Measurements from ENCODE around the gene PFKP.

PFKP gene
- total RNA-seq: 64.2 to 175 (median 111) reads per million in 18 experiments

DNA sequence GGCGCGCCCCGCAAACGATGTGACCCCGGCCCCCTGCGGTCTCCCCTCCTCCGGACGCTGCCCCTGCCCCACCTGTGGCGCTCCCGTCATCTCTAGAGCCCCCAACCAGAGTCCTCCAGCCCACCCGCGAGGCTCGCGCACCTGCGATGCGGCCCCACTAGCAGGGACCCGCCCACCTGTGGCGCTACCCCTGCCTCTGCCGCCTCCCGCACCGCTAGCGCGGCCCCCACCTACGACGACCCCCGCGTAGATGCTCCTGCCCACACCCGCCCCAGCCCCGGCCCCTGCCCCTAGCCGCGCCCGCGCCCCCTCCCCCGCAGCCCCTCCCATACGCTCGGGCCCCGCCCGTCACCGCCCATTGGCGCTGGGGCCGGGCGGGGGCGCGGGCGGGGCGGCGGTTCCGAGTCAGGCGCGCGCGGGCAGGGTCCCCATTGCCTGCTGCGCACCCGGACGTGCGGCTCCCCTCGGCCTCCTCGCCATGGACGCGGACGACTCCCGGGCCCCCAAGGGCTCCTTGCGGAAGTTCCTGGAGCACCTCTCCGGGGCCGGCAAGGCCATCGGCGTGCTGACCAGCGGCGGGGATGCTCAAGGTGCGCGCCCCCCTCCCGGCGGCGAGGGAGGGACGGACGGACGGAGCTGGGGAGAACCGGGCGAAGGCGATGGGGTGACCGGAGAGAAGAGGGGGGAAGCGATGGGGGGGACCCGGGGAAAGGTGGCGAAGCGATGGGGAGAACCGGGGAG, at the start of gene PFKP:
TSS of gene PFKP (plus strand) at position 431 of the 741 bp plus-strand sequence. CDS start at position 479, 48 bp downstream.
- DNase-seq: peak; percentile 15 to 41

DNA sequence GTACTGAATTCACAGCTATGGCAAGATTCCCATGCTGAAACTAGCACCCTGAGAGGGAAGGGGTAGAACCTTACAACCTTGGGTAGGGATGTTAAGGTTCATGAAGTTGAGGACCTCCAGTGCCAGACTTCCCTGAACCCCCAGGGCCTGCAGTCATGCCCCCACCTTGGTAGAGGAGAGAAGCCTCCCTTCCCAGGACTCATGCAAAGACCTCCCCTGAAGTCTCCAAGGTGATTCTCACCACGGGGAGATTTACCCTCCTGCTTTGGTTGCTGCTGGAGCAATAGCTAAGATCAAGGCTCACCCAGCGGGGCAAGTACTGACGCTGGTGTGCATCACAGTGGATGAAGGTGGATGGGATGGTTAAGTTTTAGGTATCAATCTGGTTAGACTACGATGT, 49.1 kb upstream of the PFKP start:
- DNase-seq: no peak

DNA sequence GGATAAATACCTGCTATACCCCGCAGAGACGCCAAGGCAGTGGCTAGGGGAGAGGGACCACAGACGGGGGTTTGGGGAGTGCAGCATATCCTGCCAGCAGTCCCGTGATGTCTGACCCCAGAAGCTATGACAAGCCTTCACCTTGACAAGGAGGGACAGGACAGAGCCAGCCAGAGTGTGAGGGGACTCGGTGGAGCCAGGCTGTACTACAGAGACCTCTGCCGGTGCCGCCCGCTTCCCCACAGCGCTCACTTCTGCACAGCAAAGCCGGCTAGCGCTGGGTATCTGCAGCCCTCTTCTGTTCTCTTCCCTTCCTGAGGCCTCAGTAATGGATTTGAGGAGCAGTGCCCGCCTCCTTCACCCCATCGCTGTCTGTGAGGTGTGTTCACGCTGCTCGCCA, 47.0 kb upstream of the PFKP start:
- DNase-seq: no peak

DNA sequence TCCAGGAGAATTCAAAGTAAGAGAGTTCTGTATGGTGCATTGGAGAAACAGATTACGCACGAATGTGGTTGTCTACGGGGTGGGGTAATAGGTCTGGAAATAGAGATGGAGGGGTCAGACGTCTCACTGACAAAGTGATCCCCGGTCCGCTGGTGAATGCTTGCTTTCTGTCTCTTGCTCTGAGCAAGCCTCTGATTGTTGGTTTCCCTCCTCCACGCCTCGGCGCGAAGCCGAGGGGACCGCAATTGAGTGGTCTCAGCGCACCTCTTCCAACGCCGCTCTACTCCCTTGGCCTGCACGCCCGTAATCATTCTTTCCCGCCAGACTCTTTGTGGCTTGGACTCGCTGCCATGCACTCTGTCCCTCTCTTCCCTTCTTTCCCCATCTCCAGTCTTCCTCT, 46.5 kb upstream of the PFKP start:
- no peak for DNase-seq

DNA sequence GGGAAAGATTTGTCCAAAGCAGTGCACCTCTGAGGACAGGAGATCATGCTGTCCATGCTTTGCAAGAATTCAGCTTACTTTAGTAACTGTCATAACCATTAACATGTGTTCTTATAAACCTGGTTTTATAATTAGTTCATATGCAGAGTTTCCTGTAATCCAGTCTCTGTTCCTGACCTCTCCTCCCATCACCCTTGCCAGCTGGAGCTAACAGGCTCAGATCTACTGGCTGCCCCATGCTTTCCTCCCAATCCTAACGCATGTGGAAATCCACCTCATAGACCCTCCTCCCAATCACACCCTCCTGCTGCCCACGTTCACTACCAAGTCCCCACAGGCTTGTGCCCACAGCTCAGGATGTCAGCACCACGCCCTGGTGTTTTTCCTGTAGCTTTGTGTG, 45.3 kb upstream of the PFKP start:
- no peak for DNase-seq

DNA sequence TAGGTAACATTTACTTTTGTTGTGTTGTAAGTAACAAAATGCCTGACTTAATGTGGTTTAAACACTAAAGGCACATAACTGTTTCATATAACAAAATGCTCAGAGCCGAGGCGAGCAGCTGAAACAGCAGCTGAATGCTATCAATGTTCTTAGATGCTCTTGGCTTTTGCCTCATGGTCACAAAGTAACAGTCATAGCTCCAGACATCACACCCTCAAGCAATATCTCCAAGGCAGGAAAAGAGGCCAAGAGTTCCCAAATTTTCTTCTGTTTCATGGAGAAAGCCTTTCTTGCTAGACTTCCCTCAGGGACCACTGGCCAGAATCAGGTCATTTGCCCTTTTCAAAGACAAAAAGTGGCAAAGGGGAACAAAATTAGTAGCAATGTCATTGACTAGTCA, 43.5 kb upstream of the PFKP start:
- no peak for DNase-seq

DNA sequence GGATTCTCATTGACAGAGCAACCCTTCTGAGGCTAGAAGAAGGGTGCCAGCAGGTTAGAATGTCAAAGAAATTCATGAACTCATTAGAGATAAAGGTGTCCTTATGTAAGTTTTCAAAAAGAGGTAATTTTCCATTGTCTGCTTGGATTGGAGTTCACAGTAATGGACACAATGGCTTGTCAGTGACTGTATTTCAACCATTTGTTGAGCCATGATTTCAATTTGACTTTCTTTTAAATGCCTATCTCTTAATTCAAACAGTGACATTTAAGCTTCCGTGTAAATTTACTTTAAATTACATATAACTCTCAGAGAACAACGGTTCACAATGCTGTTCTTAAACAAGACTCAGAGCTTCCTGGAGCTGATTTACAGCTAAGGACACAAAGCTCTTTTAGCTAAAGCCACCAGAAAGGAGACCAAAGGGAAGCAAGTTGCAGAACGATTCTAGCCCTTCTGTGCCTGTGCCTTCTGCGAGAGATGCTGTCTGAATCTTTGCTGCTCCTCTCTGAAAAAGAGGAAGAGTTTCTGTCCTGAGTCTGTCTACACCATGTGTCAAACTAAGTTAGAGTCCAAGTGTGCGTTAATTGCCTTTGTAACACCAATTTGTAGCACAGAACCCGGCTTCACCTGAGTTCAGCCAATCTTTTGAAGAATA, 42.2 kb upstream of the PFKP start:
- DNase-seq: no peak

DNA sequence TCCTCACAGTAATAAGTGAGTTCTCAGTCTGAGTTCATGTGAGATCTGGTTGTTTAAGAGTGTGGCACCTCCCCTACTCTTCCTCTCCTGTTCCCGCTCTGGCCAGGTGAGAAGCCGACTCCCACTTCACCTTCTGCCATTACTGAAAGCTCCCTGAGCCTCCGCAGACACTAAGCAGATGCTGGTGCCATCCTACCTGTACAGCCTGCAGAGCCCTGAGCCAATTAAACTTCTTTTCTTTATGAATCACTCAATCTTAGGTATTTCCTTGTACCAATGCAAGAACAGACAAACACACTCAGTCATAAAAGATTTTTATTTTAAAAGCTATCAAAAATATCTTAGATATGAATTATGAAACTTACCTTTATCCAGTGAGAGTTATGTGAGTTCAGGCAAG, 39.5 kb upstream of the PFKP start:
- no peak for DNase-seq

DNA sequence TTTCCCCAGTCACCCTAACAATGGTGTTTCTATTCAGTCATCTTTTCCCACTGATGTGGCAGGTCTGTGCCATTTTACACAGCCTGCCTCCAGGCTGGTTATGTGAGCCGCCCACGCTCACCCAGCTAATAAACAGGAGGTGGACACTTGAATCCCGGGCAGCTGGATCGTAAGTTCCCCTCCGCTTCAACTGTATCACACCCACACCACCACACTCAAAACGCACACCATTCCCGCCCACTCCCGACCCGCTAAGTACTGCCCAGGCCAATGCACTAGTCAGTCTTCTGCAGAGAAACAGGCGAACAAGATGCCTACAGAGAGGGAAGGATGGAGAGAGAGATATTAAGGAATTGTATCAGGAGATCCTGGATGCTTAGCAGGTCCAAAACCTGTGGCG, 38.9 kb upstream of the PFKP start:
- DNase-seq: peak in 1 of 2 donors; percentile 55

DNA sequence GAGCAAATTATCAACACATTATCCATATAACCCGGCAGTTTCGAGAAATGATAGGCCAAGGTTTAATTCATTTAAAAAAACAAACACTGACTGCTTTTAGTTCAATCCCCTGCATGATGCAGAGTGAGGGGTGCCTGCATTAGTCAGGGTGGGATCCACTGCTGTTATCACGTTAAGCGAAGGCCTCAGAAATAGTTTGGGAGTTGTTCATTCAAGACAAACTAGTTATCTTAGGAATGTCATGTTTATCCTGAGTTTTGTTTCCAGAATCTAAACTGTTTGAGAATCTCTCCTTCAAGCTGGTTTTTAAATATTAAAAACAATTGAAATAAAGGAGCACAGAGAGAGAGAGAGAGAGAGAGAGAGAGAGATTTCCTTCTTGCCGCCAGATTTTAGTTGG, 36.6 kb upstream of the PFKP start:
- DNase-seq: no peak

DNA sequence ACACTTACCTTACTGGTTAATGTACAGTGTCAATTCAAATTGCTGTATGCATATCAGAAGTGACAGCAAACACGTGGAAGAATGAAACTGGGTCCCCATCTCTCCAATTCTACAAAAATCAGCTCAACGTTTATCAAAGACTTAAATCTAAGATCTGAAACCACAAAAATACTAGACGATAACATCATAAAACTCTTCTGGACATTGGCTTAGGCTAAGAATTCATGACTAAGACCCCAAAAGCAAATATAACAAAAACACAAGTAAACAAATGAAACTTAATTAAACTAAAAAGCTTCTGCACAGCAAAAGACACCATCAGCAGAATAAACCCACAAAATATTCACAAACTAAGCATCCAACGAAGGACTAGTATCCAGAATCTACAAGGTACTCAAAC, 35.9 kb upstream of the PFKP start:
- DNase-seq: no peak

DNA sequence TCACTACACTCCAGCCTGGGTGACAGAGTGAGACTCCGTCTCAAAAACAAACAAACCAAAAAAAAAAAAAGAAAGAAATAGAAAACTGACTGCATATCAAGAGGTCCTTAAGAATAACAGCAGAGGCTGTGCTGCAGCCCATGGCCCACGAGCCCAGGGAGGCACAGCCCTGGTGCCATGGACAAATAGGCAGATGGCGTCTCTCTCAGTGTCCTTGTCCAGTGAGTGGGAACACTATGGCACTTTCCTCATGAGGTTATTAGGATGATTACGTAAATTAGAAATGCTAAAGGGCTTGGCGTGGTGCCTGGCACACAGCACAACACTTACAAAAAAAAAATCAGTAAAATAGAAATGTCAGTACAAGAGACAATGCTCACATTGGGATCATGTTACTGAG, 33.4 kb upstream of the PFKP start:
- peak; percentile 6 to 16 for DNase-seq

DNA sequence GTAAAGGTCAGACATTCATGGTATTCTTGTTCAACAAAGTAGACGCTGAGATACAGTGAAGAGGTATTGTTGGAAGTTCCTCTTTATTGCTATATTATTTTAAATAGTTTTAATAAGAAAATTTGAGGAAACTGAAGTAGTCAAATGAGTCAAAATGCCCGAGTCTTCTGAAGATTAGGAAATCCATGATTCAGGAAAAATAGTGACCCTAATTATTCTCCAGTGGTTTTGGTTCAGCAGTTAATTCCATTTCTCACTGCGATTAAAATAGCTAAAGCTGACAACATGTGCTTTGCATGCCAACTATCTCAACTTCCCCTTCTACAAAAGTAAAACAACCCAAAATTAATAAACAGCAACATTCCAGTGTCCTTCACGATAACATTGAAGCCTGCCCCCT, 32.7 kb upstream of the PFKP start:
- DNase-seq: peak; percentile 63 to 75

DNA sequence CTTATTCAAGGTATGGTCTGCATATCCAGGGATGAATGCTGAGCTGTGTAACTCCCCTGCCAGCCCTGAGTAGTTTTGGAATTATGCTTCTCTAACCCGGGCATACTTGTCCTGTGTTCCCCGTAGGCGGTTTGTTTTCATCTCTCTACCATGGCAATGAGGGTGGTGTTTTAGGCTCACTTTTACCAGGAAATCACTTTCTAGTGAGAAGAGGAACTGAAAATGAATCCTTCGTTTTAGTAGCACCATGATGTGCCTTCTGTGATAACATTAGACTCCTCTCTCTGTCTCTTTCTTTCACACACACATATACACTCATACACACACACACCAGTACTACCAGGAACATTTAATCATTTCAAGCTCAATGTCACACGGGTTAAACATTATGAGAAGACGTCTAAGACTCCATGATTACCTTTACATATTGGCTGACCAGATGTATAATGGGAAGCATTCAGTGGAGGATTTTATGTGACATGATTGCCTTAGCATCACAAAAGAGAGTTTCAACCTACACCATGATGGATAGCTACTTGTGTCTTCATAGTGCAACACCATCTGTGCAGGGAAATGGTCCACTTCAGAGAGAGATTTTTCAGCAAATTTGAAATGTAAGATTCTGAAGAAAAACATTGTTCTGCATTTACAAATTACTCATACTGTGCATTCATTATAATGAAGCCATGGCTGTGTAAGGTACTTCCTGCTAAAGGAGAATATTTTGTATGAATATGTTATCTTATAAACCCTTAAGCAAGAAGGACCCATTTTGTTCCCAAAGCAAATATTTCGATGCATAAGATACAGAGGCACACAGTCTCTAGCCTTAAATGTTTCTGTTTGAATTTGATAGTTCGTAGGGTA, 31.0 kb upstream of the PFKP start:
- DNase-seq: peak; percentile 85 to 87

DNA sequence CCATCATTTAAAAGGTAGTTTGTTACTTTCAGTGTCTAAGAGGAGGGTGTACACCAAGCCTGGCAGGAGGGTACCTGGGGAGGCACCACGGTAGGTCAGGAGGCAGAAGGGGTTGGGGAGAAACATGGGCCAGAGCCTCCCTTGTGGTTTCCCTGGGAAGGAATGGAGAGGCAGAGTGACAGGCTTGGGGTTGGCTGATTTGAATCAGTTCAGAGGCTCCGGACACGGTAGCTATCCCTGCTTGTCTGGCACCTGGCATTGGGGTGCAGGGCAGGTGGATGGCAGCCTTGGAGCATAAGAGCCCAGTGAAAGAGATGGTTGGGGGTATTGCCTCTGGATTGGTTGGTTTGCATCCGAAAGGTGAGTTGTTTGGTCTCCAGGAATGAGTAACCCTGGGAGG, 30.2 kb upstream of the PFKP start:
- no peak for DNase-seq

DNA sequence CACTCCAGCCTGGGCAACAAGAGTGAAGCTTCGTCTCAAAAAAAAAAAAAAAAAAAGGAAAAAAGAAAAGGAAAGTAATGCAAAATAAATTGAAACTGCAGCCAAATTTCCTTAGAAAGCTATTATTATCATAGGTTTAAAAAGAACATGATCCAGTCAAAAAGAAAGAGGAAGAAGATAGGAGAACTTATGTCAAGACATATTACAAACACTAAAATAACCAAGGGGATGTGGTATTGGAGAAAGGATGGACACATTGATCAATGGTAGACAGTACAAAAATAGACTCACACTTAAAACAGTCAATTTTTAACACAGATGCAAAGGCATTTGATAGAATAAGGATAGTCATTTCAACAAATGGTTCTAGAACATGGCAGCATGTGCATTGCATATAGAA, 27.3 kb upstream of the PFKP start:
- DNase-seq: peak in 1 of 2 donors; percentile 73

DNA sequence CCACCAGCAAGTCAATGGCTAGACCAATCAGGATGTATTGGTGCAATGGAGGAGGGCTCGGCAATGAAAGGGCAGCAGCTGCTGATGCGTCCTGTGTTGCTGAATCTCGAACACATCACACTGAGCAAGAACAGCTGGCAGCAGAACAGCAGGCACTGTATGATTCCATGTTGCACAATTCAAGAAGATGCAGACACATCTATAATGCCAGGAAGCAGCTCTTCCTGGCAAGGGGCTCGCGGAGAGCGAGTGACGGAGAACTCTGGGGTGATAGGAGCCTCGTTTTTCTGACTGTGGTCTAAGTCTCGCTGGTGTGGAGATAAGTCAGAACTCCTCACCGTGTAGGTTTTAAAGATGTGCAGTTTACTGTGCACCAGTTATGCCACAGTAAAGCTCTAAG, 24.8 kb upstream of the PFKP start:
- no peak for DNase-seq

DNA sequence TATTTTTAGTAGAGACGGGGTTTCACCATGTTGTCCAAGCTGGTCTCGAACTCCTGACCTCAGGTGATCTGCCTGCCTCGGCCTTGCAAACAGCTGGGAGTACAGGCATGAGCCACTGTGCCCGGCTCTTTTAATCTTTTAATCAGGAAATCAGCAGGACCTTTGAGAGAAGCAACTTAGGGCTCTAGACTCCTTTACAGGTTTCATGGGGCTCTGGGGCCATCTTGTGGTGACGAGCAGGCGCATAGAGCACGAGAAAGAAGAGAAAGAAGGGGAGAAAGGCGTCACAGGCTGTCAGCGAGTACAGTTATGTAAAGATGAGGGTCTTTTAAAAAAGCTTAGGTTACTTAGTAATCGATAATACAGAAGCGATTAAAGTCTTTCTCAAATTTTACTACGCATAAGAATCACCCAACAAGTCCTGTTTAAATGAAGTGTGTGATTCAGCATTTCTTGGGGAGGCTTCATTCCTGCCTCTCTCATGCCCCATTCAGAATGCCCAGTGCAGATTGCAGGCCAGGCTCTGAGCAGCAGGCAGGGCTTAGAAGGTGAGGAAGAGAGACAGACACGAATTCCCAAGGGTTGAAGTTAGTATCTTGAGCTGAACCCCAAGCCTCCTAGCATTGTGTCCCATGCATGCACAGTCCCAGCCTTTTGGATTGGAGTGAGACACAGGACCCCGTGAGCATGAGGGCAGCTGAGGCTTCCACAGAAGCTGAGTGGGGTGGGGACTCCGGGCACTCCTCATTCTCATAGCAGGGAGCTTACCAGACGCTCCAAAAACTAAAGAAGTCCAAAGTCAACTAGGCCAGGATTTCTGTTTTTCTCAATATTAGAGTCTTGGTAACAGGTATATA, 23.6 kb upstream of the PFKP start:
- DNase-seq: peak; percentile 76 to 79

DNA sequence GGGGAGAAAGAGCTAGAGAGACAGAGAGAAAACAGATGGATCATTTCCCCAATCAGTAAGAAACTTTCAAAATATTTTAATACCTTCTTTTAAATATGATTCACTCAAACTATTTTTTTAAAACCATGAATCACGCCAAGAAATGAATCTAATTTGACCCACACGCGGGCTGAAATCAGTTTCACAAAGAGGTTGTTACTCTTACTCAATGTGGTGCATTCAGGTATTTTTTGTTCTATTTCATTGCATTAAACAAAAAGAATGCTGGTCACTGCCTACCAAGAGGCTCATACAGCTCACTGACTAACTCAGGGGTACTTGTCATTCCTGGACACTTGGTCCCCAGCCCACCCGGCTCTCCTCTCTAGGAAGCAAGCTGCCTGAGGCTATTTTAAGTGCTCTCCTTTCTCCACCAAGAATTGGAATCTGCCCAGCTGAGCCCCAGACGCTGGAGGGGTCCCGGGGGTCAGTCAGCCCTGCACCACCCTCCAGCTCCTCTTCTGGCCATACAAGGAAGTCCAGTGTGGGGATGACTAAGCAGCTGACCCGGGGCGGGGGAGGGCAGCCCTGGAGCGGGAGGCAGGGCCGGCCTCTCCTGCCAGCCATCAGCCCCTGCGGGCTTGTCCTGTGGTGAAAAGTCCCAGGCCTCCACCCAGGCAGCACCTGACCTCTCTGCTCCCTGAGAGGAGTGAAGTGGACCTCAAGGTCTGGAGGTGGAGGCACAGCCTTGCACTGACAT, 21.7 kb upstream of the PFKP start:
- DNase-seq: peak; percentile 39 to 71

DNA sequence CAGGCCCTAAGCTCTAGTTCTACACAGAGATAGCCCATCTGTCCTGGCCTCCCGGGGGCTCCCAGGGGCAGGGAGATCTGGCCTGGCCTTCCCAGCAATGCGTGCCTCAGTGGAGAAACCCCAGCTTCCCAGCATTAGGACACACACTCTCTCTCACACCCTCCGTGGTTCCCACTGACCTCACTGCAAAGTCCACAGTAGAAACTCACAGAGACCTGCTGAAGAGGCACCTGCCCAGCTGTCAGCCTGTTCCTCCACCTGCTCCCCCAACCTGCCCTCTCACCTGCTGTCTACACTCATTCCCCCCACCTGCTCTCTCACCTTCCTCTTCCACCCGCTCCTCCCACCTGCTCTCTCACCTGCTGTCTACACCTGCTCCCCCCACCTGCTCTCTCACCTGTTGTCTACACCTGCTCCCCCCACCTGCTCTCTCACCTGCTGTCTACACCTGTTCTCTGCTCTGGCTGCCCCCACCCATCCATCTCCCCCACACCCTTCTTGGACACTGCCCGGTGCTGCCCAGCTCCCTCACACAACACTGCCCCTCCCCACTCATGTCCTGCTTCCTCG, 21.1 kb upstream of the PFKP start:
- DNase-seq: no peak

DNA sequence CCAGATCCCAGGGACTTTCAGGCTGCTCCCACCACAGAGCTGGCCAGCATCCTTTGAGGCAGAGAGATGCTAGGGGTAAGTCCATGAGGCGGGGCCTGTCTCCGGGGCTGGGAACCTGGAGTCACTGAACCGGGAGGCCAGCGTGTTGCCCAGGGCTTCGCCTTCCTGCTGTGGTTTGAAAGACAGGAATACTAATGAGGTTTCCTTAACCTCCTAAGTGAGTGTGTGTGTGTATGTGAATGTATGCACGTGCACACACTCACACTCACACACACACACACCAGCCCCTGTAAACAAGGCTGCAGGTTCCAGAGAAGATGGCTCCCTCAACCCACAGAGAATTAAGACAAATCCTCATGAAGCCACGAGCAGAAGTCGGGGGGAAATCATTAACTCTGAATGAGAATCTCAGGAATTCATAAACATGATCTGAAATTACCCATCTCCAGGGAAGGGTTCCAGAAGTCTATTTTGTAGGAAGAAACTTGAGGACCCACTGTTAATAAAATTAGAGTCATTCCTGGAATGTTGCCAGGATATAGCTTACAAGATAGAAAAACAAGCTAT, 20.3 kb upstream of the PFKP start:
- DNase-seq: no peak

Measured in inflammatory macrophage (primary cell).